Astrocyte of the cerebellum (primary cell): ENCODE data around the gene TMEM164.

Experiments used
- DNase-seq: peaks from one replicate; pipeline ENCODE4 v3.0.0-alpha.2; 2011; ENCODE audit warnings: low read depth
- H3K4me3 ChIP-seq: 2 replicates; pipeline ENCODE4 v1.5.1; 2011; ENCODE audit warnings: mild to moderate bottlenecking, low read depth, low read length, moderate library complexity
- CTCF ChIP-seq: IDR thresholded peaks from 2 replicates; pipeline ENCODE4 v1.5.1; 2012; ENCODE audit warnings: low read length, low read depth, moderate library complexity, mild to moderate bottlenecking; ENCODE audit errors: missing control alignments
- in situ Hi-C: cut with HindIII; loops from 2 replicates; pipeline ENCODE4 v1.10.0; 2017; ENCODE audit warnings: low sequenced_read_pairs

TMEM164 gene

GRCh38 chrX:110082161-110082560 lies 79.2 kb downstream of the TMEM164 start:
- in situ Hi-C loops: no loop called here

GRCh38 chrX:110086162-110086915 lies 83.4 kb downstream of the TMEM164 start:
- in situ Hi-C loops: no loop called here
- H3K4me3 ChIP-seq: no peak overlapping the region
- no peak for TF ChIP-seq CTCF
- no peak for DNase-seq

More at GRCh38 chrX:110082161-110082560, 79.2 kb downstream of the TMEM164 start:
- TF ChIP-seq CTCF: no peak
- no peak overlapping the region for H3K4me3 ChIP-seq
- peak; percentile 83 for DNase-seq

- peak; percentile 39 for DNase-seq
- no peak overlapping the region for H3K4me3 ChIP-seq
- no peak for TF ChIP-seq CTCF
- in situ Hi-C loops: no loop called here
These were observed 84.1 kb downstream of the TMEM164 start for GRCh38 chrX:110086916-110087484.

- no peak overlapping the region for H3K4me3 ChIP-seq
- TF ChIP-seq CTCF: no peak
- in situ Hi-C loops: no loop called here
- peak; percentile 27 for DNase-seq
These were observed 84.8 kb downstream of the TMEM164 start for GRCh38 chrX:110087485-110088356.

GRCh38 chrX:110089656-110090403 lies 86.9 kb downstream of the TMEM164 start:
- TF ChIP-seq CTCF: no peak
- in situ Hi-C loops: no loop called here
- H3K4me3 ChIP-seq: no peak overlapping the region
- DNase-seq: no peak

GRCh38 chrX:110097920-110098319 lies 95.0 kb downstream of the TMEM164 start:
- no peak for DNase-seq

More at GRCh38 chrX:110097920-110098319, 95.0 kb downstream of the TMEM164 start:
- TF ChIP-seq CTCF: no peak
- in situ Hi-C loops: no loop called here
- no peak overlapping the region for H3K4me3 ChIP-seq
